Activated naive CD8-positive, alpha-beta T cell treated with anti-CD3 and anti-CD28 coated beads, Interleukin-2, amount 10 ng/mL, durations not matched to agents 7 days and 5 days (primary cell): ENCODE measurements around the gene ITFG1. TPM values are rescaled to one million over a fixed set of nuclear protein-coding genes. Genes with fewer than 3 reads are reported as not detected.

Source experiments
- ATAC-seq: fragments of 150-1000 bp; cut with Tn5 transposase; one replicate; pipeline ENCODE4 v1.10.0; 2021; ENCODE audit warnings: low read depth, moderate library complexity
- POLR2A ChIA-PET: fragments of 350-600 bp; sonication (Branson Sonifier 250); formaldehyde crosslinking; loops from one replicate; lab custom pipeline; 2021; ENCODE audit warnings: antibody characterized with exemption; lab: Charles Lee
- DNase-seq: peaks from one replicate; pipeline ENCODE4 v3.0.0; 2021
- H3K27ac Mint-ChIP-seq: one replicate; pipeline ENCODE4 v1.8.0; 2022; ENCODE audit warnings: mild to moderate bottlenecking, mixed read lengths
- H3K27me3 Mint-ChIP-seq: one replicate; pipeline ENCODE4 v1.8.0; 2022; ENCODE audit warnings: mild to moderate bottlenecking, moderate library complexity, mixed read lengths
- H3K36me3 Mint-ChIP-seq: one replicate; pipeline ENCODE4 v1.8.0; 2021; ENCODE audit warnings: mild to moderate bottlenecking, mixed read lengths
- H3K4me1 Mint-ChIP-seq: one replicate; pipeline ENCODE4 v1.8.0; 2021; ENCODE audit warnings: mixed read lengths
- H3K4me3 Mint-ChIP-seq: one replicate; pipeline ENCODE4 v1.8.0; 2022; ENCODE audit warnings: mild to moderate bottlenecking, moderate library complexity, mixed read lengths
- H3K9me3 Mint-ChIP-seq: one replicate; pipeline ENCODE4 v1.8.0; 2021; ENCODE audit warnings: mixed read lengths
- total RNA-seq, 2 experiments: library from RNA; stranded (reverse); gene quantifications; one replicate each; pipeline ENCODE4 v1.2.3, GENCODE V29; 2021

ITFG1 gene
- total RNA-seq, 2 experiments from 2014 or later = 22.1 to 24.9 TPM

DNA sequence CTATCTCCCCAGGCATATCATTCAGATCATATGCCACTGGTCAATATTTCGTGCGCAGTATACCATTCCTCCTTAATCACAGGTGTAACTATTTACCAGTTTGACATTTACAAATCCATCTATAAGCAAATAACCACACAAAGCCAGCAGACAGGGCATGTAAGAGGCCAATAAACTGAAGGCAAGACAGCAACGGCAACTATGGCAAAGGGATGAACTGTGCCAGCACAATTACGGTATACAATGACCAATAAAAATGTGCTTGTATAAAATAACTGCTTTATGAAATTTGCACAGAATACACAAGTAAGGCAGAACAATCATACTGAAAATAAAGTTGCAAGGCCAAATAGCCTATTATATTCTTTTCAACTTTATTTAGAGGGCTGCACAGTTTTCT, 326.3 kb downstream of the ITFG1 start:
- no peak for ATAC-seq
- Mint-ChIP-seq H3K27me3 (peaks cover 1% of the 10 kb centered on the region), H3K4me3 (no peak overlapping the region), H3K27ac (no peak overlapping the region), H3K36me3 (no peaks in the 10 kb centered on the region), H3K4me1 (peaks cover 2% of the 10 kb centered on the region), H3K9me3 (no peaks in the 10 kb centered on the region)
- POLR2A ChIA-PET = no interaction called here
- no peak for DNase-seq

DNA sequence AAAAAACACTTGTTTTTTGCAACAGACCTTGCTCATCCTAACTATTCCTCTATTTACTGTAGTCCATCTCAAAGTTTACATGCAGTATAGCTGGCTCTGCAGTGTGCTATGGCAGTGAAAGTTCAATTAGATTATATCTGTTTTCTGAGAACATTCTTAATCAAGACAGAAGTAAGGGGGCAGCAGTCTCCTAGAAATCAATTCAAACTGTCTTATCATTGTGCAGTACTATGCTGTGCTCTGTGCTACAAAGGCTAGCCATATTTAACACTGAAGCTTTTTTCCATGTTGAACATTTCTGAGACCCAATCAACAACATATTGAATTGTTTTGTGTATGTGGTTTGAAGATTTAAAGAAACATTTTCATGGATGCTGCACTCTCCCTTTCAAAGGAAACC, 328.6 kb downstream of the ITFG1 start:
- H3K27me3 Mint-ChIP-seq = peaks cover 1% of the 10 kb centered on the region
- POLR2A ChIA-PET = no interaction called here
- H3K36me3 Mint-ChIP-seq = no peaks in the 10 kb centered on the region
- no peaks in the 10 kb centered on the region for H3K9me3 Mint-ChIP-seq
- no peak overlapping the region for H3K4me3 Mint-ChIP-seq
- ATAC-seq (no peak), DNase-seq (no peak)
- no peaks in the 10 kb centered on the region for H3K4me1 Mint-ChIP-seq
- no peak overlapping the region for H3K27ac Mint-ChIP-seq

DNA sequence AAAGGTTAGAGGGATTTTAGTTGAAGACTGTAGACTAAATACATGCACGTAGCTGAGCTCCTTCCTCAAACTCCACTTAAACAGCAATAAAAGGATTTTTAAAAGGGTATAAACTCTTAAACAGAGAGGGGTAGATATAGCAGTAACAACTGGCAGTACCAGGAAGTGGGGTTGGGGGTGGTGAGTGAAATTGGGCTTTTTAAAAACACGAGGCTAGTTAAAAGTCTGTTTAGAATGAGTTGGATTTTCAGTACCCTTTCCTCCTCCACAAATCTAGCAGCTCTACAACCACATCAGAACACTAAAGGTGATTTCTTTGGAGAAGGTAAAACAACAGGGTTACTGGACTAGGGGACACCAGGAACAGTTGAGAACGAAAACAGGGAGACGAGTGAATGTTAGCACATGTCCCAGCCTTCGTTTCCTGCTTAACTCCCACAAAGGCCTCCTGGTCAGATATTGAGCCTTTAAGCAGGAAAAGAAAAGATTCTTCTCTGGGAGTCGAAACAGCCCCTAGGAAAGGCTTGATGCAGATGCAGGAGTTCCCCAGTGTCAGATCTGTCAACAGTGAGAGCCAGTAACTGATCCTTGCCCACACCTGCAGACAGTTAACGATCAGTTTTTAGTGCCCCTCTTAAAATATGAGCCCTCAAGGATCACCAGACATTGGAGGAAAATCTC, 331.0 kb downstream of the ITFG1 start:
- H3K27me3 Mint-ChIP-seq = peaks cover 1% of the 10 kb centered on the region
- POLR2A ChIA-PET = no interaction called here
- no peak overlapping the region for H3K4me3 Mint-ChIP-seq
- DNase-seq (no peak), ATAC-seq (no peak)
- H3K27ac Mint-ChIP-seq = no peak overlapping the region
- no peaks in the 10 kb centered on the region for H3K36me3 Mint-ChIP-seq
- no peaks in the 10 kb centered on the region for H3K9me3 Mint-ChIP-seq
- H3K4me1 Mint-ChIP-seq = no peaks in the 10 kb centered on the region

DNA sequence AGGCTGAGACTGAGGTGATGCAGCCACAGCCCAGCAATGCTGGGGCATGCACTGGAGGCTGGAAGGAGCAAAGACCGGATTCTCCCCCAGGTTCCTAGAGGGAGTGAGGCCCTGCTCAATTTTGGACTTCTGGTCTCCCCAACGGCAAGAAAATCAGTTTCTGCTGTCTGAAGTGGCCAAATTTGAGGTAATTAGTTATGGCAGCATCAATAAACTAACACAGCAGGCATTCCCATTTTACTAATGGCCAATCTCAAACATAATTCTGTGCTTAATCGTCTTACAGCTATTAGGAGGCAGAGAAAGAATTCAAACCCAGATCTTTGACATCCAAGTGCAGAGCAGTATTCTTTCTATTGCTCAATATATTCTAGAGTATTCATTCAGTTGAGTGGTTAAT, 333.3 kb downstream of the ITFG1 start:
- H3K36me3 Mint-ChIP-seq = no peaks in the 10 kb centered on the region
- ATAC-seq (no peak), DNase-seq (no peak)
- no peak overlapping the region for H3K4me3 Mint-ChIP-seq
- POLR2A ChIA-PET = no interaction called here
- peaks cover 1% of the 10 kb centered on the region for H3K27me3 Mint-ChIP-seq
- H3K4me1 Mint-ChIP-seq = no peaks in the 10 kb centered on the region
- H3K9me3 Mint-ChIP-seq = no peaks in the 10 kb centered on the region
- H3K27ac Mint-ChIP-seq = no peak overlapping the region

DNA sequence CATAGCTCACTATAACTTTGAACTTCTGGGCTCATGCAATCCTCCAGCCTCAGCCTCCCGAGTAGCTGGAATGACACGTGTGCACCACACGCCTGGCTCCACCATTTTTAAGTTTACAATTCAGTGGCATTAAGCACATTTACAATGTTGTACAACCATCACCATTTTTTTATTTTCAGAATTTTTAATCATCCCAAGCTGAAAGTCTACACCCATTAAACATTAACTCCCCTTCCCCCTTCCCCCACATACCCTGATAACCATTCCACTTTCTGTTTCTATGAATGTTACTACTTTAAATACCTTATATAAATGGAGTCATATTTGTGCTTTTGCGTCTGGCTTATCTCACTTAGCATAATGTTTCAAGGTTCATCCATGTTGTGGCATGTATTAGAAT, 335.1 kb downstream of the ITFG1 start:
- ATAC-seq (no peak), DNase-seq (no peak)
- Mint-ChIP-seq H3K4me3 (no peak overlapping the region), H3K36me3 (no peaks in the 10 kb centered on the region), H3K27ac (no peak overlapping the region), H3K4me1 (no peaks in the 10 kb centered on the region), H3K9me3 (no peaks in the 10 kb centered on the region), H3K27me3 (no peaks in the 10 kb centered on the region)
- POLR2A ChIA-PET = no interaction called here

DNA sequence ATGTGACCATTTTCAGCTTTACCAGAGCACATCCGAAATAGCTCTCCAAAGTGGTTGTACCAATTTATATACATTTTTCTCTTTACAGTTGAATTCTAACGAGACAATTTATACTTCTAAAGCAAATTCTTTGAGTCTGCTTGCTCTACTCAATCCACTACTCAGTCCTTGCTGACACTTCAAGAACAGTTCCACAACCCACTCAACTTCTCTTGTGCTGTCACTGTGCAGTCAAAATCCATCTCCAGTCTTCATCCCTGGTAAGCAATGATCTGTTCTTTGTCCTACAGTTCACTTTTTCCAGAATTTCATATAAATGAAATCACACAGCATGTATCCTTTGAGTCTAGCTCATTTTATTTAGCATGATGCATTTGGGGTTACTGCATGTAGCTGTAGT, 347.7 kb downstream of the ITFG1 start:
- ATAC-seq (no peak), DNase-seq (no peak)
- Mint-ChIP-seq H3K36me3 (no peaks in the 10 kb centered on the region), H3K9me3 (no peaks in the 10 kb centered on the region), H3K27me3 (no peaks in the 10 kb centered on the region), H3K27ac (no peak overlapping the region), H3K4me1 (no peaks in the 10 kb centered on the region), H3K4me3 (no peak overlapping the region)
- POLR2A ChIA-PET = interaction anchor here (0.6 kb wide), 1 partner anchor 380 kb away, joined by 3 read pairs; no protein-coding TSS in a partner anchor

DNA sequence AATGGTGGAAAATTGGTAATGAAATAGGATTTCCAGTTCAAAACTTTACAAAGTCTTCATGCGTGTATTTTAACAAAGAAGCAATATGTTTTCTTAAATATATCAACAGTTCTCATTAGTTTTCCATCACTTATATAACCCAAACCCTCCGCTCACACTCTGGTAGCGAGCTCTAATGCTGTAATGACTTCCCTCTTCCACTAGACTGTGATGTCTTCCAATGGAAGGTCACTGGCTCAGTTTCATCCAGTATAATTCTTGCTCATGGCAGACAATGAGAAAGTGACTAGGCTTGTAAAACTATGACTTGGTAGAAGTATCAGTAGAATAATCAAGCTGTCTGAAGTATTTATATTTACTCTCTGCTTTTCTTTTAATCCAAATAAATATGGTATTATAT, 349.9 kb downstream of the ITFG1 start:
- no peak for DNase-seq
- no peak for ATAC-seq
- no peak overlapping the region for H3K27ac Mint-ChIP-seq
- no peaks in the 10 kb centered on the region for H3K36me3 Mint-ChIP-seq
- no peaks in the 10 kb centered on the region for H3K4me1 Mint-ChIP-seq
- no peaks in the 10 kb centered on the region for H3K27me3 Mint-ChIP-seq
- no peak overlapping the region for H3K4me3 Mint-ChIP-seq
- POLR2A ChIA-PET = no interaction called here
- no peaks in the 10 kb centered on the region for H3K9me3 Mint-ChIP-seq

DNA sequence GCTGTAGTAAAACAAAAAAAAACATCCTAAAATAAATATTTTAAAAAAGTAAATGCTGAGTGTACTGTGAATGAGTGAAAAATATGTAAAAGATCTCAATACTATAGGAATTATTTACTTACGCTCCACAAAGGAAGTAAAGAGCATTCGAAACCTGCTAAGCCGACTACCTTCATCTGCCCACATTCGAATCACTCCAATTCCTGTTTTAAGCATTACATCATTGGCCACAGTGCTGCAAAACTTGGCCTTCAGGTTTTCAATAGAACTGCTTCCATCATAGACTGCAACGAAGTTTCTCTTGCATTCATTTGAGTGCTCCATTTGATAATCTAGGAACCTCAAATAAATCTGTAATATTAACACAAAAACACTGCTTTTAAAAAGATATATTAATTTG, 351.5 kb downstream of the ITFG1 start:
- H3K9me3 Mint-ChIP-seq = no peaks in the 10 kb centered on the region
- no peaks in the 10 kb centered on the region for H3K27me3 Mint-ChIP-seq
- no peak for DNase-seq
- no peak for ATAC-seq
- H3K27ac Mint-ChIP-seq = no peak overlapping the region
- H3K4me1 Mint-ChIP-seq = no peaks in the 10 kb centered on the region
- no peak overlapping the region for H3K4me3 Mint-ChIP-seq
- POLR2A ChIA-PET = no interaction called here
- no peaks in the 10 kb centered on the region for H3K36me3 Mint-ChIP-seq

Other genes with a start within 250 kb of the ITFG1 start
- 10 to 100 TPM; 37.5 to 39.3 TPM for gene PHKB, start 268 bp upstream of the ITFG1 start, total RNA-seq